OCI-LY7 (cell line): ENCODE results near the gene STAT6. TPM values are rescaled to one million over a fixed set of nuclear protein-coding genes. Genes with fewer than 3 reads are reported as not detected.

Source experiments
- BruUV-seq: library from RNA; stranded (reverse); fragments of 400-500 nt; replicated peaks from 2 replicates; lab custom pipeline; 2021; lab: Mats Ljungman, UMichigan
- CTCF ChIA-PET: fragments of 300-600 bp; sonication (Branson Sonifier 250); formaldehyde crosslinking; loops from one replicate; lab custom pipeline; 2022; ENCODE audit warnings: antibody characterized with exemption; ENCODE audit not compliant: unreplicated experiment; lab: Charles Lee
- POLR2A ChIA-PET: fragments of 300-600 bp; sonication (Branson Sonifier 250); formaldehyde crosslinking; loops from one replicate; lab custom pipeline; 2022; ENCODE audit warnings: antibody characterized with exemption; lab: Charles Lee
- DNase-seq: peaks from one replicate; pipeline ENCODE4 v3.0.0-alpha.2; 2015; ENCODE audit warnings: low spot score
- H2AFZ ChIP-seq: fragments of 200-600 bp; sonication (generic), shearing (Covaris generic); 2 replicates; pipeline ENCODE4 v1.6.1; 2014; ENCODE audit warnings: mild to moderate bottlenecking, antibody characterized with exemption, low read length, moderate library complexity
- H3K27ac ChIP-seq: fragments of 200-600 bp; sonication (generic); 2 replicates; pipeline ENCODE4 v1.5.1; 2014; ENCODE audit warnings: mixed run types, low read depth, mild to moderate bottlenecking, moderate library complexity, low read length, inconsistent platforms; ENCODE audit not compliant: poor library complexity, severe bottlenecking
- H3K36me3 ChIP-seq: fragments of 200-600 bp; sonication (generic); 2 replicates; pipeline ENCODE4 v1.6.1; 2014; ENCODE audit warnings: mild to moderate bottlenecking, antibody characterized with exemption, low read length, moderate library complexity, mixed read lengths; ENCODE audit not compliant: insufficient read depth
- H3K4me1 ChIP-seq: fragments of 200-600 bp; sonication (generic); 2 replicates; pipeline ENCODE4 v1.5.1; 2014; ENCODE audit warnings: mild to moderate bottlenecking, low read length; ENCODE audit not compliant: insufficient read depth, poor library complexity, severe bottlenecking
- H3K4me2 ChIP-seq: fragments of 200-600 bp; sonication (generic); 2 replicates; pipeline ENCODE4 v1.6.1; 2014; ENCODE audit warnings: mild to moderate bottlenecking, low read length
- H3K4me3 ChIP-seq: fragments of 200-600 bp; sonication (generic); 2 replicates; pipeline ENCODE4 v1.5.1; 2014; ENCODE audit warnings: mild to moderate bottlenecking, low read depth, low read length; ENCODE audit not compliant: poor library complexity, severe bottlenecking
- H3K79me2 ChIP-seq: fragments of 200-600 bp; sonication (generic); 2 replicates; pipeline ENCODE4 v1.6.1; 2016; ENCODE audit warnings: low read depth, mild to moderate bottlenecking, low read length, moderate library complexity, mixed read lengths; ENCODE audit not compliant: insufficient read depth
- H3K9me2 ChIP-seq: fragments of 200-600 bp; sonication (generic); 2 replicates; pipeline ENCODE4 v1.6.1; 2016; ENCODE audit warnings: mild to moderate bottlenecking, low read length, mixed read lengths; ENCODE audit not compliant: insufficient read depth
- H3K9me3 ChIP-seq: fragments of 200-600 bp; sonication (generic); 2 replicates; pipeline ENCODE4 v1.6.1; 2014; ENCODE audit warnings: mild to moderate bottlenecking, mixed run types, low read length, mixed read lengths
- H4K20me1 ChIP-seq: fragments of 200-600 bp; sonication (generic); 2 replicates; pipeline ENCODE4 v1.6.1; 2014; ENCODE audit warnings: mild to moderate bottlenecking, antibody characterized with exemption, low read length, moderate library complexity, mixed read lengths; ENCODE audit not compliant: insufficient read depth
- CTCF ChIP-seq: fragments of 200-600 bp; sonication (generic); conservative IDR thresholded peaks from 2 replicates; pipeline ENCODE4 v1.5.1; 2014; ENCODE audit warnings: mild to moderate bottlenecking, antibody characterized with exemption, low read length, moderate library complexity, mixed read lengths
- EZH2phosphoT487 ChIP-seq: fragments of 200-600 bp; sonication (generic); IDR thresholded peaks from 2 replicates; pipeline ENCODE4 v1.6.1; 2018; ENCODE audit warnings: low read depth, borderline replicate concordance, mild to moderate bottlenecking, mixed run types, antibody characterized with exemption, low read length, moderate library complexity, mixed read lengths
- intact Hi-C: fragments of 100-400 bp; cut with micrococcal nuclease; formaldehyde crosslinking; loops from one replicate; pipeline ENCODE4 v1.10.0; 2022; ENCODE audit not compliant: unreplicated experiment
- total RNA-seq, 2 experiments: library from RNA; depleted of rRNA in 1 of 2; stranded (reverse); fragments of >200 nt in 1 of 2; shearing (Covaris generic) in 1 of 2; gene quantifications; 2 replicates each; pipeline ENCODE4 v1.2.3, GENCODE V29; 2014 to 2022

The STAT6 gene
- total RNA-seq, 2 experiments from 2014 or later, result 73.6 to 128 TPM

- H3K4me2 ChIP-seq, result peak within 1 kb of the TSS; percentile 79
- peak within 1 kb of the TSS; percentile 66 for H3K4me3 ChIP-seq
- H3K27ac ChIP-seq, result no peak within 1 kb of the TSS
- no peaks in the 10 kb centered on the region for H4K20me1 ChIP-seq
- H3K36me3 ChIP-seq, result no peaks in the 10 kb centered on the region
- TF ChIP-seq EZH2phosphoT487 (no peak), CTCF (no peak)
- peak within 1 kb of the TSS; percentile 89; the same call in 1 of the 2 replicates for H2AFZ ChIP-seq
- peak; percentile 65 for DNase-seq
- peaks cover 11% of the 10 kb centered on the region; the same call in 1 of the 2 replicates for H3K9me3 ChIP-seq
- no TSS peak for BruUV-seq
- H3K79me2 ChIP-seq, result no peaks in the 10 kb centered on the region
- CTCF ChIA-PET, result interaction anchor here (0.5 to 1.5 kb wide), 8 partner anchors 17 to 123 kb away, joined by 3 to 7 read pairs (median 4); partner anchors contain the start of gene STAT6
- intact Hi-C loops, result no loop called here
- H3K4me1 ChIP-seq, result peaks cover 3% of the 10 kb centered on the region
- POLR2A ChIA-PET, result interaction anchor here (0.7 to 1.2 kb wide), 6 partner anchors 9 to 100 kb away, joined by 3 to 10 read pairs (median 4); partner anchors contain the start of gene STAT6
- H3K9me2 ChIP-seq, result no peaks in the 10 kb centered on the region
Observed at GRCh38 chr12:57127726-57128518, 16.8 kb upstream of the STAT6 start, which contains the start of gene LRP1. Gene LRP1 (plus strand): TSS chr12:57128483. CDS start chr12:57128965, 482 bp downstream.

GRCh38 chr12:57127101-57127725, 16.1 kb upstream of the STAT6 start:
- H2AFZ ChIP-seq, result peak overlapping the region; percentile 89; the same call in 1 of the 2 replicates
- peak overlapping the region; percentile 66 for H3K4me3 ChIP-seq
- no peaks in the 10 kb centered on the region for H3K9me2 ChIP-seq
- ChIA-PET POLR2A (interaction anchor here (0.7 kb wide), 2 partner anchors 9 to 101 kb away, joined by 3 to 5 read pairs; no protein-coding TSS in a partner anchor), CTCF (interaction anchor here (1.0 to 1.5 kb wide), 2 partner anchors 16 to 116 kb away, joined by 3 to 7 read pairs; partner anchors contain the start of gene STAT6)
- peaks cover 3% of the 10 kb centered on the region for H3K4me1 ChIP-seq
- DNase-seq, result peak; percentile 61
- no peak overlapping the region for H3K27ac ChIP-seq
- intact Hi-C loops, result no loop called here
- H3K4me2 ChIP-seq, result peak overlapping the region; percentile 79
- no TSS peak for BruUV-seq
- H3K79me2 ChIP-seq, result no peaks in the 10 kb centered on the region
- no peak for TF ChIP-seq EZH2phosphoT487
- TF ChIP-seq CTCF, result peak; percentile 61
- H3K9me3 ChIP-seq, result peaks cover 11% of the 10 kb centered on the region; the same call in 1 of the 2 replicates
- no peaks in the 10 kb centered on the region for H3K36me3 ChIP-seq
- no peaks in the 10 kb centered on the region for H4K20me1 ChIP-seq
